H54 (cell line): ENCODE results near the gene COX14.

Experiments used
- DNase-seq: peaks from one replicate; pipeline ENCODE4 v3.0.0; 2011; ENCODE audit warnings: low spot score, mixed read lengths; ENCODE audit not compliant: insufficient read length
- FAIRE-seq: peaks from 3 replicates; lab custom pipeline; 2011; peaks lifted over from hg19 to GRCh38; lab: Jason Lieb, UNC
- POLR2A ChIP-seq: IDR thresholded peaks from 2 replicates; pipeline ENCODE4 v1.6.1; 2011; ENCODE audit warnings: low read depth, mild to moderate bottlenecking, low read length

The COX14 gene

DNA sequence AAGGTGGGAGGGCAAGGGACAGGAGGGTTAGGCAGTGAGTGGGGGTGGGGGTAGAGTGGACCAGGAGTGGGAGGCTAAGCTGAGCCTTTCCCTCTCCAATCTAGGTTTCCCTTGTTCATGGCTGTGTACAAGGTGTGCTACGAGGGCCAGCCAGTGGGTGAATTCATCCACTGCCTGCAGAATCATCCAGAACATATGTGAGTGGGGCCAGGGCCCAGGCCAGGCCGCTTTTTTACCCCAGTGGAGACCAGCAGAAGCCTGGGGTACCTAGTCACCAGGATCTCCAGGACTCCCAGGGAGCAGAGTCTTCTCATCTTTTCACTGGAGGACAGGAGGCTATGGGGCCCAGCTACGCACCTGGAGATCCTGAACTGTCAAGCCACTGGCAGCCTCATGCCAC, 2.7 kb upstream of the COX14 start:
- no peak for TF ChIP-seq POLR2A
- DNase-seq (no peak), FAIRE-seq (no peak)

DNA sequence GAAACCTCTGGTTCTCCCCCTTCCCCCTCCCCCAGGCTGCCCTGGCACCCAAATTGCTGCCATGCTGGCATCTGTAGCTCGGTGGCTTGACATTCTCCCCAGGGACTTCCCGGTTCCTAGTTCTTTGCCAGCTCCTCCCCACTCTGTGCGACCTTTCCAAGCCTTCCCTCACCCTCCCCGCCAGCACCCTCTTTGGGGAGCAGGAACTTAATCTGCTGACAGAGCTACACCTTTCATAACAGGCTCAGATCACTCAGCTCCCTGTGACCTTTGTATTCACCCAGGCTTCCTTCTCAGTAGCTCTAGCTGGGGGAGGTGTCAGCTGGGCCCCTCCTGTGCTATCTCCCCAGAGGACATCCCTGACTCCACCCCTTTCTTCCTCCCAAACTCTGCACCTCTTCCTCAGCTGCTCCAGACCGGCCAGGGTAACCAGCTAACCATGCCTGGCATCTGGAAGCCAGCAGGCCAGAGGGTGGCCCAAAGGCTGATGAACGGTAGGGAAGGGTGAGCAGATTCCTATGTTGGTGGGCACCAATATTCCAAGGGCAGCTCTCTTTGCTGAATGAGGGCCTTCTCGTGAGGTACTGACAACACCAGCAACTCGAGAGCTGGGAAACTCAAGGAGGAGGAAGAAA, 1.8 kb upstream of the COX14 start:
- FAIRE-seq, result no peak

DNA sequence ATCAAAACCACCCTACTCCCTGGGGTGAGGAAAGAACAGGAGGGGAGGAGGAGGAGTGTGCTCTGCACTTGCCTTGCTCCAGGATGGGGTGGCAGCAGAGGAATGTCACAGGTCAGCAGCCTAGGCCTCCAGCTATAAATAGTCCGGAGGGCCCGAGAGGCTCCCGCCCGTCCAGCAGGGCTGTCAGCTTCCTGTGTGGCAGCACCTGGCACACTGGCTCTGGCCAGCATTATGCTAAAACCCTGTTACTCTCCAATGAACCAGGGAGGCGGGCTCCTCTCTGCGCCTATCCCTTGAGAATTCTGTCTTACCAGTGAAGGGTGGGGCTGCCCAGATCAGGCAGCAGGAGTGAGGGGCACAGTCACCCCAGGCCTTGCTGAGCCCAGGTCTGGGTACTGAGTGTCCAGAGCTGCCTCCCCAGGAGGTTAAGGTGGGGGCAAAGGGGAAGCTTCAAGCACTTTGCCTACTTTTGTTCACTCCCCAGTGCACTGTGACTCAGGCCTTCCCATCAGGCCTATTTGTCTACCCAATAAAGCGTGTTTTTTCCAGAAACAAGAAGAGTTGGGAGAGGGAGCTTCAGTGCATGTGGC, 1.2 kb upstream of the COX14 start:
- DNase-seq, result peak; percentile 82
- no peak for TF ChIP-seq POLR2A
- FAIRE-seq, result no peak

More for the DNA sequence above, 1.8 kb upstream of the COX14 start:
- DNase-seq, result peak; percentile 38
- no peak for TF ChIP-seq POLR2A

DNA sequence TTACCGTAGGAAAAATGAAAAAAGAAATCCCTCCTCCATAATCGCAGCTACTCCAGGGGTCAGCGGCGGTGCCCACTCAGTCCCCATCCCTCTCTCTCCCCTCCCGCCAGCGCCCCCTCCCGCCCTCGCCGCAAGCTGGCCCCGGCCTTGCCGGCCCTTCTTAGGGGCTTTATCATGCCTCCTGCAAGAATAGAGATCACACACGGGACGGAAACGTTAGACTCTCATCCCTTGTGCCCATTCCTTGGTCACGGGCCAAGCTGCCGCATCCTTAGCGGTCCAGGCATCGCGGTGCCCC, 692 bp upstream of the COX14 start:
- FAIRE-seq, result no peak

DNA sequence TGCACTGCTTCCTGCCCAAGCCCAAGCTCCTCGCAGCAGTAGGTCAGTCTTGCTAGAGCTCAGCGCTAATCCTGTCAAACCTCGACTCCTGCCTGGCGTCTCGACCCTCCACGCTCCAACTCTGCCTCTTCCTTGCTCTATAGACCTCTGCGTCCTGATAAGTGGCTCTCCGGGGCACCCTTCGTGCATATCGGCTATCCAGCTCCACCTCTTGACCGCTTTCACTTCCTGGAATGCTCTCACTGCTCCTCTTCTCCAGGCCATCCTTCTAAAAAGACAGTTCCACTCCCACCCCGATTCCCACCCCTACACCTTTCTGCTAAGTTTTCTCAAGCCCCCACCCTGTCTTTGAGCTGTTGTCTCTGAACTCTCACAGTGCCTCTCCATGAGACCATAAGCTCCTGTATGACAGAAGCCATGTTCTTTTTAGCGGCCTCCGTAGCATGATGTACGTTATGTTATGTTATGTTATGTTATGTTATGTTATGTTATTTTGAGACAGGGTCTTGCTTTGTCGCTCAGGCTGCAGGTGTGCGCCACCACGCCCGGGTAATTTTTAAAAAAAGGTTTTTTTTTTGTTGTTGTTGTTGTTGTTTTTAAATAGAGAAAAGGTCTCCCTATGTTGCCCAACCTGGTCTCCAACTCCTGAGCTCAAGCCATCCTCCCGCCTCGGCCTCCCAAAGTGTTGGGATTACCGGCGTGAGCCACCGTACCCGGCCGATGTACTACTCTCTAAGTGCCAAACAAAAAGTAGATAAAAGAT, 601 bp downstream of the COX14 start:
- DNase-seq, result no peak
- FAIRE-seq, result no peak

More for the DNA sequence above, 692 bp upstream of the COX14 start:
- TF ChIP-seq POLR2A, result no peak
- no peak for DNase-seq

DNA sequence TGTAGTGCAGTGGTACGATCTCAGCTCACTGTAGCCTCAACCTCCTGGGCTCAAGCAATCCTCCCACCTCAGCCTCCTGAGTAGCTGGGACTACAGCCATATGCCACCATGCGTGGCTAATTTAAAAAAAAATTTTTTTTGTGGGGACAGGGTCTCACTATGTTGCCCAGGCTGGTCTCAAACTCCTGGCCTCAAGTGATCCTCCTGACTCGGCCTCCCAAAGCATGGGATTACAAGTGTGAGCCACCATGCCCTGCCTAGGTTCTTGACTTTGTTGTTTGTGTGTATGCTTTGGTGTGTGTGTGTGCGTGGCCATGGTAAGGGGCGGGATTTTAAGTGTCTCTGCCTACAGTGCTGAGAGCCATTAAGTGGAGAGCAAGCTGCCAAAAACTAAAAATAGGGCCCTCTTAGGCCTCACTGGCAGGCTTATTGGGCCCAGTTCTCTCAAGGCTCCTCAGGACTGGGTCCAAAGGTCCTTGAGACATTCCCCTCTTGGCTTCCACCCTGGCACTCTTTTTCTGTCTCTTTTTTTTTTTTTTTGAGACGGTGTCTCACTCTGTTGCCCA, 5.1 kb downstream of the COX14 start:
- TF ChIP-seq POLR2A, result no peak
- no peak for DNase-seq
- no peak for FAIRE-seq

More for the DNA sequence above, 601 bp downstream of the COX14 start:
- no peak for TF ChIP-seq POLR2A

DNA sequence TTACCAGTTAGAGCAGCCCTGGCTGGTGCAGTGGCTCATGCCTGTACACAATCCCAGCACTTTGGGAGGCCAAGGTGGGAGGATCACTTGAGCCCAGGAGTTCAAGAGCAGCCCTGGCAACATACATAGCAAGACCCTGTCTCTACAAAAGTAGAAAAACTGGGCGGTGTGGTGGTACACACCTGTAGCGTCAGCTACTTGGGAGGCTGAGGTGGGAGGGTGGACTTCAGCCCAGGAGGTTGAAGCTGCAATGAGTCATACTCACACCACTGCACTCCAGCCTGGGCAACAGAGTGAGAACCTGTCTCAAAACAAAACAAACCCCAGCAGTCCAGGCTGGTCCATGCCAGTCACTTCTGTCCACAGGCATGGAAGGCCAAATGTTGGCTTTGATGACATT, 7.4 kb downstream of the COX14 start:
- FAIRE-seq, result no peak
- no peak for DNase-seq
- no peak for TF ChIP-seq POLR2A

DNA sequence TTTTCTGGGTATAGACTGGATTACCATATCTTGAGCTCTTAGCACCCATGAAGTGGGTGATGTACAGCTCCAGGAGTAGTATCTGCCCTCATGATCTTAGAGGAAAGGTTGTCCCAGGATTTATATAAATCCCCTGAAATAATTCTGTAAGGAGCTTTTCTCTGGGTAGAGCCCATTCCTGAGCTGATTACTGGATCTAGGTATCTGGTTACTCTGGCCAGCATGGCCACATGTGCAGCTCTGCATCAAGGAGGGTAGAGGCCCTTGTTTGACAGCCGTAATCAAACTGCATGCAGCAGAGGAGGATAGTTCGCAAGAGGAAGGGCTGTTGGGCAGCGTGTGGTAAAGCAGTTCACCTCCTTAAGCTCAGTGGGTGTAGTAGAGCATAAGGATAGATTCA, 8.5 kb downstream of the COX14 start:
- DNase-seq (no peak), FAIRE-seq (no peak)
- TF ChIP-seq POLR2A, result no peak

DNA sequence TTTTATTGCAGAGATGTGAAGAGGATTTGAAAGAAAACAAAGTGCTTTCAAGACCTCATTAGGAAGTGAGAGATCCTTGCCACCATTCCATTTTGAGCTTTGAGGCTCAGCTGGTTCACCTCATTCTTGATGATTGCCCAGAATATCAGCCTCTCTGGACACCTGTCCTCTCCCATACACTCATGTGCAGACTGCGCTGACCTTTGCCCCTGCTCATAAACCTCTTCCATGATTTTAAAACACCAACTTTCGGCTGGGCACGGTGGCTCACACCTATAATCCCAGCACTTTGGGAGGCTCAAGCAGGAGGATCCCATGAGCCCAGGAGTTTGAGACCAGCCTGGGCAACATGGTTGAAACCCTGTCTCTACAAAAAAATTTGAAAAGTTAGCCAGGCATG, 8.9 kb downstream of the COX14 start:
- no peak for TF ChIP-seq POLR2A
- no peak for FAIRE-seq

DNA sequence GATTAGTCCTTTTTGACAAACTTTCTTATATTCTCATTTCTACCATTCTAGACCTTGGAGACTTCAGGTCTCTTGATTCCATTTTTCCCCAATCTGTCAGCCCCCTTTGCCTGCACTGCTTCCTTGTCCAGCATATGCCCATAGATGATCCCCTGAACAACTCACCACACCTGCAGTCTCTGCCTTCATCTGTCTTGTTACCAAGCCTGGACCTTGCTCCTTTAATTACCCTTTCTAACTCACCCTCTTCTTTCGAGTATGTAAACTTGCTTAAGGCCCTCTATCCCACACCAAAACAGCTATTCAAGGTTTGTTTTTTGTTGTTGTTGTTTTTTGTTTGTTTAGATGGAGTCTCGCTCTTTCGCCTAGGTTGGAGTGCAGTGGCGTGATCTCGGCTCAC, 9.6 kb downstream of the COX14 start:
- FAIRE-seq (no peak), DNase-seq (no peak)
- no peak for TF ChIP-seq POLR2A

More for the DNA sequence above, 8.9 kb downstream of the COX14 start:
- no peak for DNase-seq

DNA sequence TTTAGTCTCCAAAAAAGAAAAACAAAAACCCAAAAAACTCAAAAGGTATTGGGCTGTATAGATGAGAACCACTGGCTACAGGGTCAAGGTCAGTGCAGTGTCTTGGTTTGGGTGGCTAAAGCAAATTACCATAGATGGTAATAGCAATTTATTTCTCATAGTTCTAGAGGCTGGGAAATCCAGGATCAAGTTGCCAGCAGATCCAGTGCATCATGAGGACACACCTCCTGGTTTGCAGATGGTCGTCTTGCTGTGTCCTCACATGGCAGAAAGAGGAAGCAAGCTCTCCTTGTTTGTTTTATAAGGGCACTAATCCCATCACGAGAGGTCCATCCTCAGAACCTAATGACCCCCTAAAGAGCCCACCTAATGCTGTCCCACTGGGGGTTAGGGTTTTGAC, 11.2 kb downstream of the COX14 start:
- TF ChIP-seq POLR2A, result no peak
- no peak for DNase-seq
- no peak for FAIRE-seq

DNA sequence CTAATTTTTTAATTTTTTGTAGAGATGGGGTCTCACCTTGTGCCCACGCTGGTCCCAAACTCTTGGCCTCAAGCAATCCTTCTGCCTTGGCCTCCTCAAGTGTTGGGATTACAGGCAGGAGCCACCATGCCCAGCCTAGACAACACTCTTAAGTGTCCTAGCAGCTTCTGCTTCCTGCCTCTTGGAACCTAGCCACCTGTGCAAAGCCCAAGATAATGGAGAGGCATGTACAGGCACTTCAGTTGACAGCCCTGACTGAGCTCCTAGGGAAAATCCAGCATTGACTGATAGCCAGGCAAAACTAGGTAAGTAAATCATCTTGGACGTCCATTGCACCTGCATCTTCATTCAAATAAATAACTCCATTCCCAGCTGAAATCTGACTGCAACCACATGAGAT, 15.5 kb downstream of the COX14 start:
- DNase-seq, result no peak
- FAIRE-seq, result no peak
- no peak for TF ChIP-seq POLR2A

DNA sequence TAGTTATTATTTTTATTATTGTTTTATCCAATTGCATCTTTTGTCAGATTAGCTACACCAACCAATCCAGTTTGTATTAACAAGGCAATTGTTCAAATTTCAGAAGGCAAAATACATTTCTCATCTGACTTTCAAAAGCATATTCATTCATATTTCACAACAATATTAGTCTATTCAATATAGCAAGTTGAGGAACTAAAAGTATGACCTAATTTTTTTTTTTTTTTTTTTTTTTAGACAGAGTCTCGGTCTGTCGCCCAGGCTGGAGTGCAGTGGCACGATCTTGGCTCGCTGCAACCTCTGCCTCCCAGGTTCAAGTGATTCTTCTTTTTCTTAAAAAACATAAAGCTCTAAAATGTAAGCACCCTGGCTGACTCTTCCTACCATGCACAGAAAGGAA, 17.3 kb downstream of the COX14 start:
- DNase-seq, result no peak
- no peak for TF ChIP-seq POLR2A
- no peak for FAIRE-seq

DNA sequence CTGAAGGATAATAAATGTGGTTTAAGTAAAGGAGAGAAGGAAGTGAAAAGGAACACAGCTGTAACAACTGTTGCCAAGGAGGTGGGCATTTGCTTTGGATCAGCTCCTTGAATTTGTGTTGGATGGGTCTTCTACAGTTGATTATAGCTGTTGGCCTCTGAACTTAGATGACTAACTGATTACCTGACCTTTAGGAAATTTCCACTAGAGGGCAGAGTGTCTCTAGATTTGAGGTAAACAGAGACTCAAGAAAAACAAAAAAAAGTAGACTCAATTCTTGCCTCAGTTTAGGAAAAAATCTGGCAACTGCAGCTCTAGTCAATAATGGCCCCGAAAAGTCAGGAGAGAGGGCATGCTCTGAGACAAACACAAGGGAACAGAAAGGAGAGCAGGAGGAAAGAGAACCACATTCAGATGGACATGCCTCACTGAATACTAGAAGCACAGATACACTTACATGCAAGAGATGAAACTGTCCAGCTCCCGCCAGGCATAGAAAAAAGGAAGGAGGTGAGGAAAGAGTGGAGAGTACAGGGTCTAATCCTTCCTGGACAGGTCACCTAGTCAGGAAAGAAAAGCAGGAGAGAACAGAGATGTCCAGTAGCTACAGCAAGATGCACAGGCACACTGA, 20.6 kb downstream of the COX14 start:
- FAIRE-seq, result no peak
- DNase-seq, result no peak
- TF ChIP-seq POLR2A, result no peak
